ENCODE results near the gene WRAP73.

Gene WRAP73

DNA sequence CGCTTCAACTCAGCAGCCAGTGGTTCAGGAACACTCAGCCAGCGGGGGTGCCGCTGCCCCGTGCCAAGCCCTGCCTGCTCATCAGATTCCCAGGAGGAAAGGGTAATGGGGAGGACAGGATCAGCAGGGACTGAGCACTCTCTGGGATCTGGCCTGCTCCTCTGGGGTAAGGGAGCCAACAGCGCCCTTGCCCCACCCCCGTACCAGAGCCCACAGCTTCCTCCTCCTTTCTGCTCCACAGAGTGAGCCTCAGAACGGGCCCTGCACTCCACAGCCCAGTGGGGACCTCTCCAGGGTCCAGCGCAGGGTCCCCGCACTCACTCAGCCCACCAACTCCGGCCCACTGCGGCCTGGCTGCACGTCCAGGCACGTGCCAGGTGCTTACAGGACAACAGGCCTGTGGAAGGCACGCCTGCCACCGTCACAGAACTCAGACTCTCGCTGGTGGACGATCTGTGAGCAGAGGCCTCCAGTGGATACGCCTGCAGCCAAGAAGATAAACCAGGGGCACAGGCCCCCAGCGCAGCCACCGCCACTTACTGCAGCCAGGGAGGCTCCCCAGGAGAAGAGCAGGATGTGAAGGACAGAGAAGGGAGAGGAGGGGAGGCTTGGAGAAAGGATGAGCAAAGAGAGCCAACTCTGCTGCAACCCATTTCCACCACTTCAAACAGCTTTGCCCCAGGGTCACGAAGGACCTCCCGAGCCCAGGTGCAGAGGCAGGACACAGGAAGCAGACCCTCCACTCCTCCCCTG, 40.7 kb downstream of the WRAP73 start:
- DNase-seq, result no peak

DNA sequence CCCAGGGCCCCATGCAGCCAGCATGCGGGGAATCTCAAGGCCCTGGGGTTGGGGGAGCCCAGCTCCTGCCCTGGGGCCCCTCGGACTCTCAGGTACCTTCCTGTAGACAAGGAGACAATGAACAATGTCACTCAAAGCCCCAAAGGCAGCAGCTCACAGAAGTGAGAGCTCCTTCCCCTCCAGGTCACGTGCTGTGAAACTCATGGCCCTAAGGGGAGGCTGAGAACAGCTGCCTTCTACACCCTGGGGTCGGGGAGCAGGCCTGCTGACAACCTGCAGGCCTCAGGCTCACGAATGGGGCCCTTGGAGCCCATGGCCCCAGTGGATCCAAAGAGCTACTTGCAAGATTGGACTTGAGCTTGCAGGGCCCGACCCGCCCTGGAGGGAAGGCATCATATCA, 41.7 kb downstream of the WRAP73 start:
- no peak for DNase-seq

DNA sequence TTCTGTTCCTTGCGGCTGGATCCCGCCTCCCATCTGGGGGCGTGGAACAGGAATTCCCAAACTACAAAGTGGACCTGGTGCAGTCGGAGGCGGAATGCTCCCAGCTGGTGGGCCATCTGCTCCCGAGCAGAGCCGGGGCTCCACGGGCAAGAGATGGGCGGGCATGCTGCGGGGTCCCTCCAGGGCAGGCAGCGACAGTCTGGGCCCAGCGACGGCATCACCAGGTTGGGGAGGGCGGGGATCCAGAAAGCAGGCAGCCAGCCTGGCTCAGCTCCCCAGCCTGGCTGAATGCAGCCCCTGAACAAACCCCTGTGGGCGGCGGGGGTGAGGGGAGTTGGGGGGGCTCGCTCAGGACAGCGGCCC, 42.2 kb downstream of the WRAP73 start:
- DNase-seq, result no peak

DNA sequence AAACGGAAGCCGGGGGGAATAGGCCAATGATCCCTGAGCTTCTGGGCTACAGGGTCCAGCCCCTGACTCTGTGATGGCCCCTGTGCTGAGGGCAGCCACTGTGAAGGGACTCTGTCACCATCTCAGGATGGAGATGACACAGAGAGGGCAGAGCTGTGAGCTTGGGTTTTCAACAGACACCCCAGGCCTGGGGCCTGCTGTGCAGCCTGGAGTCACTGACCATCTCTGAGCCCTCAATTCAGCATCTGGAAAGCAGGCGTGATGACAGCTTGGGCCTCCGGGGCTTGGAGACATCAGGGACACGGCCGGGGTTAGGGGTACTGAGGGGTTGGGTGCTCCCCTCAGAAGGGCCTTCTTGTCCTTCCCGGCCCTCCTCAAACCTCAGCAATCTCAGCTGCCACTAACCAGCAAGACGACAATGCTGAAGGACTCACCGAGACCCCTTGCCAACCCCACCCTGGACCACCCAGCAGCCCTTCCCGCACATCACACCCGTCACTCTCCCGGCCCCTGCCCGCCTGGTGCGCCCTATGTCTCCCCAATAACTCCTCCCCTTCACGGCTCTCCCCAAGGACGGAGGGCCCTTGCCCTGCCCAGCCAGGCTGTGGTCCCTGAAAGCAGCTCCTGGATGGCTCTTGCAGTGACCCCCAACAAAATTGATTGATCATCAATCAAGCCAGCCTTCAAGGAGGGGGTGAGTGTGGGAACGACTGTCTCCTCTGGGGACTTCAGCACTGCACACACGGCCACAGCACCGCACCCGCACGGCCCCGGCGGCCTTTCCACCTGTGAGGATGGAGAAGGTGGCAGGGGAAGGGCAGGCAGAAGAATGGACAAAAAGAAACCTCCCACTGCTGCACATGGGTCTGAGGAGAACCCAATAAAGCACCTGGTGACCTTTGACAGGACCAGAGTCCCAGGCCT, 42.9 kb downstream of the WRAP73 start:
- no peak for DNase-seq

DNA sequence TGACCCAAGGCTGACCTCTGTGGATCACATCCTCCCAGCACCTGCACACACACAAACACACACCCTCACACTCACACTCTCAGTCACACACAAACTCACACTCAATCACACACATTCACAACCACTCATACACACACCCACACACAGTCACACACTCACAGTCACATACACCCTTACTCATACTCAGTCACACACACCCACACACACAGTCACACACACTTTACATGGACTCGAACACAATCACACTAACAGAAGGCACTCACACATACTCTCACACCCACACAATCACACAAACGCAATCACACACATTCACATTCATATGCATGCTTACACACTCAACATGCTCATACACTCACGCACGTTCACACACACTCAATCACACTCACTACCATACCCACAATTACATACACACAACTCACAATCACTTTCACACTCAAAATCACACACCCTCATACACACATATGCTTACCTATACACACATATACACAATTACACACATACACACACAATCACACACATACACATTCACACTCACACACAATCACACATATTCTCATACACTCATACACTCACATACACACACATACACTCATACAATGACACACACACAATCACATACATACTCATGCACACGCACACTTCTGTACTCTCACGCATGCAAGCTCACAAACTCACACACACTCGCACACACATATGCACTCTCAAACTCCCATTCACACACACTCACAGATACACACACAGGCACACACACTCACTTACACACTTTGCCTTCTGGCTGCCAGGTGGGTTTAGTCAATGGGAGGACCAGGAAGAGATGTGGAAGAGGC, 44.7 kb downstream of the WRAP73 start:
- no peak for DNase-seq

DNA sequence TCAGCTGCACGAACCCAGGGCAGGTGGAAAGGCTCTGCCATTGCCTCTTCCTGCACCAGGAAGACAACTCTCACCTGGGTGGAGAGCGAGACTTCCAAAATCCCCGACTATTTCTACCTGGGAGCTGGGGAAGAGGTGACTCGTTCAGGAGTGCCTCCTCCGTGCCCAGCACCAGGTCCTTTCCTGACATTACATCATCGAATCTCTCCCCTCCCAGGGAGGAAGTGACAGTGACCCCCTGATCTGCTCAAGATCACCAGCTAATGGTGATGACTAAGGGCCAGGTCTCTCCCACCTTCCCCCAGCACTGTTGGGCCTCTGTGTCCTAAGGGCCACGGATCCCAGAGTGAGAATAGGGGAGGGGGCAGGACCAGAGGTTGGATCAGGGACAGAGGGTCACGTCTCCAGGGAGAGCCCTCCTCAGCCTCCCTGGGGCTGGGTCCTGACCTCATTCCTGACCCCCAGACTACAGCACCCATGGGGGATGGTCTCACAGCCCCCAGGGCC, 45.4 kb downstream of the WRAP73 start:
- no peak for DNase-seq

DNA sequence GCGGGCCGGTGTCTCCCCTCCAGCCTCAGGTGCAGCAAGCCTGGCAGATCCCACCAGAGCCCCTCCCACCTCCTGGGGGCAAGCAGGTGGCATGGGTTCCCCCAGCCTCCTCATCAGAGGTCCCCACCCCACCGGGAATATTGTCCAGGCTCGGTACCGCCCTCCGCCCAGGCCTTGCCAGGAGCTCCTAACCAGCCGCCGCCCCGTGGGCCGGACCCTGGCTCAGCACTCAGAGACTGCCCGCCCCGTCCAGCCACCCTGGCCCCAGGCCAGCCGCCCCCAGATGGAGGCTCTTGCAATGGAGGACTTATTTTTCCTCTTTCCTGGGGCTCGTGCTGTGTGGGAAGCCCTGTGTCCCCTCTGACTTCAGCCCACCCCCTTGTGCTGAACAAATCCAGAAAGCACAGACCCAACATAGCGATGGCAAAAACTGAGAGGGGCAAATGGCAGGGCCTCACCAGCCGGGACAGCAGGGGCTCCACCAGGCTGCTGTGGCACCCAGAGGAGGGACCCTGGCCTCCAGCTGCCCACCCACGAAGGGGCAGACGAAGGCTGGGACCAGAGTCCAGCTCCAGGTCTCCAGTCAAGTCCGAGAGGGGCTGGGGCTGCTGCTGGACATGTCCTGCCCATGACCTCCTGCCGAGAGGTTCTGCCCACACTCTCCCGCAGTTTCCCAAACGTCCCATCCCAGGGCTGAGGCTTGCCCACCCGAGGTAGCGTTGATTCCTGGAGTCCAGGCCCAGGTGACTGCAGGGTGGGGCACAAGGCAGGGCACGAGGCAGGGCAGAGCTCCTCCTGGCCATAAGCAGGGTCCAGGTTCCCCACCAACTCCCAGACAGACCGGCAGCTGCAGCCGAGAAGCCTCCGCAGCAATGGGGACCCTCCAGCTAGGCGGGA, 46.1 kb downstream of the WRAP73 start:
- no peak for DNase-seq

DNA sequence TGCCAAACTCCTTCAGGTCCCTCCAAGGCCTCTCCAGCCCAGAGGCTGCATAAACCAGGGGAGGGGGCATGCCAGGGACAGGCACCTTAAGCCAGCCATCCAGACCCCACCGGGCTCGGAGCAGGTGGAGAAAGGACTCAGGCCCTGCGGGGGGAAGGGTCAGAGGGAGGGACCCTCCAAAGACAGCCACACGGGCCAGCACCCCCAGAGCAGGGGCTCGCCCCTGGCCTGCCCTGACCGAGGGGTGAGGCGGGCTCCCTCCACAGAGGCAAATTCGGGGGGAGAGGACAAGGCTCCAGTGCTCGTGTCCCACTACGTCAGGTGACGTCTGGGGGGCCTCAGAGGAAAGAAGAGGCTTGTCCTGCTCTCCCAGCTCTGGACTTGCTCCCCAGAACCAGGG, 46.7 kb downstream of the WRAP73 start:
- DNase-seq, result no peak

DNA sequence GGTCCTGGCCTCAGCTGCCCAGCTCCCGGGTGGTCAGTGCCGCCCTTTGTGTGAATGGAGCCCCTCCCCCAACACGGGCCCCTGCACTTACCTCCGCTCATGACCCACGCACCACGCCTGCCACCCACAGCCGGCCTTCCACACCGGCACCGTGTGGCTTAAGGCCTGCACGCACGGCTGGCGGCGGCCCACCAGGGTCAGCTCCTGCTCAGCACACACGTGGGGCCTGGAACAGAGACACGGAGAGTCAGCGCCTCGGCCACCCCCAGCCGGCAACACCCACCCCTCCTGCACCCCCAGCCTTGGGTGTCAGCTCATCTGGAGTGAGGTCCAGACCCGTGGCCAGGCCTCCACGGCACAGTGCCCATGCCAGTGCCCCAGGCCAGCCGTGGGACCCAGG, 47.5 kb downstream of the WRAP73 start:
- no peak for DNase-seq

DNA sequence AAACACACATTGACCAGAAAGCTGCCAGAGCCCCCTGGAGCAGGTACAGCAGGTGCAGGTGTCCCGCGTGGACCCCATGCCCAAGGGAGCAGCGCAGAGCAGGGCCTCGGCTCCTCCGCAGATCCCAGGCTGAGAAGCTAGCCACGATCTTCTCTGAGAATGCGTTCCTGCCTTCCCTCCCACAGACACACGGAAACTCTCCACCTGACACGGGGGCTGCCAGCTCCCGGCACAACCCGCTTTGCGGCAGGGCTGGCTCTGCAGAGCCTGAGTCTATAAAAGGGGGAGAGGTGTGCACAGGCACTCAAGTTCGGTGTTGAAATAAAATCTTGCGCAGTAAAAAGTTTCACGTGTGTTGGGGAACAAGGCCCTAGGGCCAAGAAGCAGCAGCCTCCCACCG, 48.2 kb downstream of the WRAP73 start:
- DNase-seq, result no peak

DNA sequence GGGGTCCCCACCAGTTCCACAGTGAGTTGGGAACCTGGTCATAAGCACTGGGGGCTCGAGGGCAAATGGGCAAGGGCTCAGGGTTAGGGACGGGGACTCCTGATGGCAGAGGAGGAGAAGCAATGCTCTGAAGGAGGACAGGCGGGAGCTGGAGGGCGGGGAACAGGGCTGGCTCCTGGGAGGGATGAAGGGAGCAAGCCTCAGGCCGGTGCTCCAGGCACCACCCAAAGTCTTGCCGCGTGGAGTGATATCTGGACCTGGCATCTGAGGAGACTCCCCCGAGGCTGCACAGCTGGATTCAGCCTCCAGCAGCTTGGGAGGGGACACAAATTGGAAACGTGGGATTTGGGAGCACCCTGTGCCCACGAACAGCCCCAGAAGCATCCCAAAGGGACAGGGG, 49.5 kb downstream of the WRAP73 start:
- DNase-seq, result no peak

DNA sequence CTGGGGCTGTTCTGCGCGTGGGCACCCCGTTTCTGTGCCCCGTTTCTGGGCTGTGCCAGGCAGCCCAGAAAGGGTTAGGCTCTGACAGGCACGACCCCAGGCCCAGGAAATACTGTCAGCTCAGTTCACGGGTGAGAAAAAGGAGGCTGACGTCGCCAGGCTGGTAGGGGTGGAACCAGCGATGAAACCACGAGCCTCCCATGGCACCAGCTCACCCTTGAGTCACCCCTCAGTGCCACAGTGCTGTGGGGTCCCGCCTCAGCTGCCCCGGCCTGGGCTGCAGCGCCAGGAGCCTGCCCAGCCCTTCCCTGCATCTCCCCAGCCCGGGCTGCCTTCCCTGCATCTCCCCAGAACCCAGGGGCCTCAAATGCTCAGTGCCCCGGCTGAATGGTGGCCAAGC, 50.1 kb downstream of the WRAP73 start:
- no peak for DNase-seq

DNA sequence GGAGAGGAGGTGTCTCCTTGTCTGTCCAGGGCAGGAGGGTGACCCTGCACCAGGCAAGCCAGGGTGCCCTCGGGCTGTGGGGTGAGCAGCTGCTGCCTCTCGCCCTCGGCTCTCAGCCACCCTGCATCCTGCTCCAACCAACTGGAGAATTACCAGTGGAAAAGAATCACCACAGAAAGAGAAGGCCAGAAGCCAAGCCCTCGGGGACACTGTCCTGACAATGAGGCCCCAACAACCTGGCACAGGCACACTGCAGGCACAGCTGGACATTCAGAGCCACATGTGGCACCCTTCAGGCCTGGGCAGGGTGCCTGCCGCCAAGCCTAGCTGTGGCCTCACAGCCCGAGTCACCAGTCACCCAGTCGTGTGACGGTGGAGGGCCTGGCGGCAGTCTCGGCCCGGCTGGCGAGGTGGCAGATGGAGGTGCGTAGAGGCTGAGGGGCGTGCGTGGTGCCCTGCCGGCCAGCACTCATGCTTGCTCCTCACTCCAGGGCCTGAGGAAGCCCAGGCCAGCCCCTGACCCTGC, 50.6 kb downstream of the WRAP73 start:
- DNase-seq, result no peak

DNA sequence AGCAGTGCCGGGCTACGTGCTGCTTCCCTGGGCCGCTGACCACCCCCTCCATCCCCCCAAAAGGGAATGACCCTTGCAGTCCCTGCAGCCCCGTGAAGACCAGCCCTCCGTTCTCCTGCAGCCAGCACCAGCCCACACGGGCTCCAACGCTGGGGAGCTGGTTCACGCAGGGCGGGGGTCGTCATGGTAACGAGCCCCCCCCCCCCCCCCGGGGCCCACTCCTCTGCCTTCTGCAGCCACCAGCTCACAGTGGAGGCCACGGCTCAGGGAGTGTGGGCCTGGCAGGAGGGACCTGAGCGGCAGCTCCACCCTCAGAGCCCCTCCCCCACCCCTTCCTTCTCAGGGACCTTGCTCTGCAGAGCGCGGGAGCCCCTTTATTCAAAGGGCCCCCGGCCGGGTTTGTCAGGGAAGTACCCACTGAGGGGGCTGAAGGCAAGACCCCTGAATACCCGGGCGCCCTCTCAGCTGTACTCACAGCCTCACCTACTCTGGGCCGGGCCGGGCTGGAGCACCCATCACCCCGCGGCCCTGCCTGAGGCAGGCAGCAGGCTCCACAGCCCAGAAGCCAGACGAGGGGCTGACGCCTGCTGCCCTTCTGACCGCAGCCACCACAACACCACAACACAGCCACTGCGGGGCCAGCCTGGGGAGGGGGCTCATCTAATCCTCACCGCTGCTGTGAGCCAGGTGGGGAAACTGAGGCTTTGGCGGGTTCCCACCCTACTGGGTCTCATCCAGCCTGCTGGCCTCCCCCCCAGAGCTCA, 51.2 kb downstream of the WRAP73 start:
- DNase-seq, result no peak

DNA sequence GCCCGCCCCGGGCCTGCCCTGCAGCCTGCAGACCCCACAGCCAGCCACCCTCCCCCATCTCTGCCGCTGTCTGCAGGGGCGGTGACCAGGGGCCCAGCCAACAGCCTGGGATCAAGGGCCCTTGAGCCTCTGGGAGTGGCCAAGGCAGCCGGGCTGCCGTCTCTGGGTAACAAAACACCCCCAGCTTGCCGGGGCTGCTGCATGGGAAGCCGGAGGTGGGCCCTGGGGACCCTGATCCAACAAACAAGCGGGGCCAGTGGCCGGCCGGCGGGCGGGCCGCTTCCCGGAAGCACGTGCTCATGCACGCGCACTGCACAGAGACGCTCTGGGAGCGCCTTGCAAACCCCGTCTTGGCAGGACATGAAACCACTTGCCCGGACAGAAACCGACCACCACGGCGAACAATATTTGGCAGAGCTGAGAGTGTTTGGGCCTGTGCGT, 51.8 kb downstream of the WRAP73 start:
- DNase-seq, result no peak

DNA sequence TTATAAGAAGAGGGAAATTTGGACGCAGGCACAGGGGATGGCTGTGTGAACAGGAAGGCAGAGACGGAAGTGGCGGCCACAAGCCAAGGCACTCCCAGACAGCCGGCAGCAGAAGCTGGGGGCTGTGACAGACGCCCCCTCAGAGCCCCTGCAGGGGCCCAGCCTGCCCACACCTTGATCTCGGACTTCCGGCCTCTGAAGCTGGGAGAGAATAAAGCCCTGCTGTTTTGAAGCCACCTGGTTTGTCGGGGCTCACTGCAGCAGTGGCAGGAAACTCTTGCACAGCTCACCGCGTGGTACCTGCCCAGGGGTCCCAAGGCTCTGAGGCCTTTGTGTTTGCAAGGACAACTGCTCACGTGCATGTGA, 52.3 kb downstream of the WRAP73 start:
- no peak for DNase-seq

DNA sequence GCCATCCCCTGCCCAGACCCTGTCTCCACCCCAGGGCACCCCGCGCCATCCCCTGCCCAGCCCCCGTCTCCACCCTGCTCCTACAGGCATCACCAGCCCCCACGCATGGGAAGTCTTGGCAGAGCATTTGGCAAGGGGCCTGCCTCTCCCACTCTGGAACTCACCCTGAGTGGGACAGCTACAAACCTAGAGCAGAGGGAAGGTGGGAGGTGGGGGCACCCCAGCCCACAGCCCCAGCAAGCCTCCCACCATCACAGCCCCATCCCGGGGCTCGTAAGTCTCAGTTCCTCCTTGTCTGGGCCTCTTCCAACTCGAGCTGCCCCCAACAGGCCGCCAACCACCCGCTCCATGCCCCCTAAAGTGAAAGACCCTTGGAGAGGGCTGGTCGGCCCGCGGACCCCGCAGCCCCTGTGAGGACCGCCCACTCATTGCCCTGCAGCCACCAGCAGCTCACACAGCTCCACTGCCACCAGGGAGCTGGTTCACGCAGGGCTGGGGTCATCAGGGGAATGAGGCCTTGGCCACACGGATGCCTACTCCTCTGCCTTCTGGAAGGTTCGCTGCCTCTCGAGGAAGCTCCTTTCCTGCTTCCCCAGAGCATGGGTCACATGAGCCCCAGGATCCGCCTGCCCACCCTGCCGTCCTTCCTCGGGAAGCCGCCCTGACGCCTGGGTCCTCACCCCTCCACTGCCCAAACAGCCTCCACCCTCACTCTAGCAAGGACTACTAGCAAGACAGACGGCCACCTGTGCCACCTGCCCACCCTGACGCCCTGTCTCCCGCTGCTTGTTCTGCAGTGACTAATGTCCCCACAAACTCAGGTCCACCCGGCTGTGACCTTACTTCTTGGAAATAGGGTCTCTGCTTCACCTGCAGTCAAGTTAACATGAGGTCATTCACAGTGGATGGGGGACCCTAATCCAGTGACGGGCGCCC, 53.0 kb downstream of the WRAP73 start:
- DNase-seq, result no peak

DNA sequence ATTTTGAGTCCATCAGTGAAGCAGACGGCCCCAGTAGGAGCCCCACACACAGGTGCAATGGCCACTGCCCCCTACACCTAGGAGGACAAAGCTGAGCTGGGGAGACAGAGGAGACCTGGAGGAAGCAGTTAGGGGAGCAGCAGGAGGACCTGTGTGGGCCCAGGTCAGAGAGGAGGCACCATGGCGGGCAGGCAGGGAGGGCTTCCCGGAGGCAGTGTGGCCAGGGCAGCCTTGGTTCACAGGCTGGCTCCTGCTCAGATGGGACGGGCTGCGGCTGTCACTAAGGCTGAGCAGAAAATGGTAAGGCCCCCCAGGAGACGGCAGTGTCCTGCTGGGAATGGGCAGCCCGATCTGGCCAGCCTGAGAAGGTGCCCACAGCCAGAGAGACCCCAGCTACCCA, 54.0 kb downstream of the WRAP73 start:
- no peak for DNase-seq

DNA sequence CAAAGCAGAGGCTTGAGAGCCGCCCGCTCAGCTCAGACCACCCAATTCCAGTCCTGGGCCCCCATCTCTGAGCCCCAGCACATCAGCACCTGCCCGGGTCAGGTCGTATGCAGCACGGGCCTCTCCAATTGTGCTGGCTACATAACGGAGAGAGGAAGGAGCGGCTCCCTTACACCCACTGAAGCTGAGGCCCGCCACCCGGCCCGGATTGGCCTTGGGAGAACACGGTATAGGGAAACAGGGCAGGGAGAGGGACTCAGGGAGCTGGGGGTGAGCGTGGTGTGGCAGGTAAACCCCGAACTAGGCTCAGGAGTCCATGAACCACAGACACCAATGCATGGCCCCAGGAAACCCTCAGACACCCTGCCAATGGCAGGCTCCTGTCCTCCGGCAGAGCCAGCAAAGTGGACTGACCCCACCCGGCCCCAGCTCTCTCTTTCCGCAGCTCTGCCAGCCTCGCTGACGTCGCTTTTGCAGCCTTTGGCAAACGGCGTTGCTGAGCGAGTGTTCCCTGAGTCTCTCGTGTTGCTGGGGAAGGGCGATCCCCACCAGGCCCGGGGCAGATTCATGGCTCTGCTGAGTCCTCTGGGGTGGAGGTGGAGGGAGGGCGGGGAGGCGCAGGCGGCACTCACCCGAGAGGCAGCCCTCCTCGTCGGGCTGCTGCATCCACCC, 55.1 kb downstream of the WRAP73 start:
- DNase-seq, result no peak

Measured in activated CD4-positive, alpha-beta T cell treated with anti-CD3 and anti-CD28 coated beads, Interleukin-2, amount 50 U/mL, for 16 hours (primary cell).